Measurements from ENCODE around the gene CAPN5. TPM values are rescaled to one million over a fixed set of nuclear protein-coding genes. Genes with fewer than 3 reads are reported as not detected.

The CAPN5 gene
- total RNA-seq, 1 donor from 2014 or later: 5.2 TPM

DNA sequence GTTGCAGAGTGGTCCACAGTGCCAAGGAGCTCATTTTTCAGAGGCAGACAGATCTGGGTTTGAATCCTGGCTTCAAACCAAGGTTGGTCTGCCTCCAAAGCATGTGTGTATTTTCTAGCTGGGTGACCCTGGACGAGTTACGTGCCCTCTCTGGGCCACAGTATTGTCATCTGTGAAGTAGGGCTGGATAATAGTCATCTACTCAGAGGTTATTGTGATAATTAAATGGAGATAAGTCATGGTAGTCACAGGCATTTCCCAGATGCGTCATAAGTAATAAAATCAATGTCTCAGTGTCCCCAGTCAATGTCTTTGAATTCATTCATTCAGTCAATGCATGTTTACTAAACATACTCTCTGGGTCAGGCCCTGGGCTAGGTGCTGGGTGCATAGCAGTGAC is 44.5 kb downstream of the CAPN5 start:
- H3K4me1 ChIP-seq (ENCODE audit: control insufficient read depth in 3 of 3, insufficient read depth in 3 of 3, low read length in 3 of 3): peaks cover 5 to 12% (median 10%) of the 10 kb centered on the region in 3 donors
- no peak overlapping the region for H3K9ac ChIP-seq (ENCODE audit: low read depth in 1 of 3, low read length in 3 of 3)
- peaks cover 0 to 3% (median 0%) of the 10 kb centered on the region in 3 donors for H3K36me3 ChIP-seq (ENCODE audit: control insufficient read depth in 3 of 3, insufficient read depth in 3 of 3, low read length in 3 of 3)
- no peak overlapping the region for H3K27ac ChIP-seq (ENCODE audit: low read depth, low read length)
- no peaks in the 10 kb centered on the region for H3K9me3 ChIP-seq (ENCODE audit: control insufficient read depth in 3 of 3, low read length in 3 of 3)
- H3K27me3 ChIP-seq (ENCODE audit: control insufficient read depth in 3 of 3, insufficient read depth in 3 of 3, low read length in 3 of 3): peaks cover 0 to 3% (median 0%) of the 10 kb centered on the region in 3 donors
- H3K4me3 ChIP-seq (ENCODE audit: low read length in 3 of 3): no peak overlapping the region

GRCh38 chr11:77111946-77112345 is 45.2 kb downstream of the CAPN5 start:
- Histone ChIP-seq H3K4me1 (ENCODE audit: control insufficient read depth in 3 of 3, insufficient read depth in 3 of 3, low read length in 3 of 3) (peaks cover 5 to 10% (median 8%) of the 10 kb centered on the region in 3 donors), H3K27me3 (ENCODE audit: control insufficient read depth in 3 of 3, insufficient read depth in 3 of 3, low read length in 3 of 3) (peaks cover 0 to 3% (median 0%) of the 10 kb centered on the region in 3 donors), H3K4me3 (ENCODE audit: low read length in 3 of 3) (no peak overlapping the region), H3K9me3 (ENCODE audit: control insufficient read depth in 3 of 3, low read length in 3 of 3) (no peaks in the 10 kb centered on the region), H3K27ac (ENCODE audit: low read depth, low read length) (no peak overlapping the region), H3K36me3 (ENCODE audit: control insufficient read depth in 3 of 3, insufficient read depth in 3 of 3, low read length in 3 of 3) (peaks cover 0 to 3% (median 0%) of the 10 kb centered on the region in 3 donors), H3K9ac (ENCODE audit: low read depth in 1 of 3, low read length in 3 of 3) (no peak overlapping the region)

DNA sequence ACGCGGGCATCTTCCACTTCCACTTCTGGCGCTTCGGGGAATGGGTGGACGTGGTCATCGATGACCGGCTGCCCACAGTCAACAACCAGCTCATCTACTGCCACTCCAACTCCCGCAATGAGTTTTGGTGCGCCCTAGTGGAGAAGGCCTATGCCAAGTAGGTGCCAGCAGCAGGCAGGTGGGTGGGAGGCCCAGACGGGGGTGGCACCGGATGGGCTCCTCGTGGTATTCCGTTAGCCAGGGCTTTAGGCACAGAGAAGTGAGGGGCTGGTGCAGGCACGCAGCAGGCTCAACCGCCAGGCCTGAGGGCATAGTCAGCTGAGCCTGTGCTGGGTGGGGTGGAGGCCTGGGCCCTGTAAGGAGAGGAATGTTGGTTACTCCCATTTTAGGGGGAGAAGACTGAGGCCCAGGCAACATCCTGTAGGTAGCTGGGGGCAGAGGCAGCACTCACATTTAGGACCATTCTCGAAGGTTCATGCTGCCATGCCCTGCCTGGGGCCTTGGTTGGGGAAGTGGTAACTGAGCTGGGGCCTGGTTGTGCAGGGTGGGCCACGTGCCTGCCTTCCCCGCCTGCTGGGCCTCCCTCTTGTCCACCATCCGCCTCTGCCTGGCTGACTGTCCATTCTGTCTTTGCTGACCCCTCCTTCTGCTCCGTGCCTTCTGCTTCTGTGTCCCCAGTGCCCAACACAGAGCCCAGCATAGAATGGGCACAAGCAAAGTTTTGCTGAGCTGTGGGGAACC is 46.0 kb downstream of the CAPN5 start:
- Histone ChIP-seq H3K4me1 (ENCODE audit: control insufficient read depth in 3 of 3, insufficient read depth in 3 of 3, low read length in 3 of 3) (peaks cover 4 to 6% (median 5%) of the 10 kb centered on the region in 3 donors), H3K4me3 (ENCODE audit: low read length in 3 of 3) (no peak overlapping the region), H3K9me3 (ENCODE audit: control insufficient read depth in 3 of 3, low read length in 3 of 3) (no peaks in the 10 kb centered on the region), H3K9ac (ENCODE audit: low read depth in 1 of 3, low read length in 3 of 3) (no peak overlapping the region), H3K27me3 (ENCODE audit: control insufficient read depth in 3 of 3, insufficient read depth in 3 of 3, low read length in 3 of 3) (no peaks in the 10 kb centered on the region), H3K27ac (ENCODE audit: low read depth, low read length) (no peak overlapping the region), H3K36me3 (ENCODE audit: control insufficient read depth in 3 of 3, insufficient read depth in 3 of 3, low read length in 3 of 3) (peaks cover 0 to 3% (median 0%) of the 10 kb centered on the region in 3 donors)

- Histone ChIP-seq H3K9me3 (ENCODE audit: control insufficient read depth in 3 of 3, low read length in 3 of 3) (no peaks in the 10 kb centered on the region), H3K36me3 (ENCODE audit: control insufficient read depth in 3 of 3, insufficient read depth in 3 of 3, low read length in 3 of 3) (peaks cover 0 to 3% (median 0%) of the 10 kb centered on the region in 3 donors), H3K4me1 (ENCODE audit: control insufficient read depth in 3 of 3, insufficient read depth in 3 of 3, low read length in 3 of 3) (peaks cover 0 to 5% (median 2%) of the 10 kb centered on the region in 3 donors), H3K9ac (ENCODE audit: low read depth in 1 of 3, low read length in 3 of 3) (no peak overlapping the region), H3K27me3 (ENCODE audit: control insufficient read depth in 3 of 3, insufficient read depth in 3 of 3, low read length in 3 of 3) (no peaks in the 10 kb centered on the region), H3K4me3 (ENCODE audit: low read length in 3 of 3) (no peak overlapping the region), H3K27ac (ENCODE audit: low read depth, low read length) (no peak overlapping the region)
Observed at GRCh38 chr11:77113382-77114088, 46.8 kb downstream of the CAPN5 start.

DNA sequence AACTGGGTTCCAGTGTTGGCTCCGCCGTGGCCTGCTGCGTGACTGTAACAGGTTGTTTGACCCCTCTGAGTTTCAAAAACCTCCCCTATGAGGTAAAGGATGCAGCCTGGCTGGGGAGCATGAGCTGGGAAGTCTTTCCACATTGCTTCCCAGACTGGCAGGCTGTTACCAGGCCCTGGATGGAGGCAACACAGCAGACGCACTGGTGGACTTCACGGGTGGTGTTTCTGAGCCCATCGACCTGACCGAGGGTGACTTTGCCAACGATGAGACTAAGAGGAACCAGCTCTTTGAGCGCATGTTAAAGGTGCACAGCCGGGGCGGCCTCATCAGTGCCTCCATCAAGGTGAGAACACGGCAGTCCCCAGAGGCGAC is 47.3 kb downstream of the CAPN5 start:
- H3K27me3 ChIP-seq (ENCODE audit: control insufficient read depth in 3 of 3, insufficient read depth in 3 of 3, low read length in 3 of 3): no peaks in the 10 kb centered on the region

DNA sequence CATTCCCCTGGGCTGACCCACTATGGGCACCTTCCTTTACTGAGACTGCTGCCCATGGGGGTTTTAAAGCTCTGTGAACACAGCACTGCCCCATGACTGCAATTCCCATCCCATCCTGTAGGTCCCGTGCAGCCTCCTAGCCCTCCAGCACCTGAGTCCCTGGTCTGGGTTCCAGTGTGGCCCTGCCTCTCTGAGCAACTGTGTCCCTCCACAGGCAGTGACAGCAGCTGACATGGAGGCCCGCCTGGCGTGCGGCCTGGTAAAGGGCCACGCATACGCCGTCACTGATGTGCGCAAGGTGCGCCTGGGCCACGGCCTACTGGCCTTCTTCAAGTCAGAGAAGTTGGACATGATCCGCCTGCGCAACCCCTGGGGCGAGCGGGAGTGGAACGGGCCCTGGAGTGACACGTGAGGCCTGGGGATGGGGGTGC is 48.4 kb downstream of the CAPN5 start:
- H3K9me3 ChIP-seq (ENCODE audit: control insufficient read depth in 3 of 3, low read length in 3 of 3): no peaks in the 10 kb centered on the region
- no peaks in the 10 kb centered on the region for H3K27me3 ChIP-seq (ENCODE audit: control insufficient read depth in 3 of 3, insufficient read depth in 3 of 3, low read length in 3 of 3)
- peaks cover 0 to 11% (median 8%) of the 10 kb centered on the region in 3 donors for H3K4me1 ChIP-seq (ENCODE audit: control insufficient read depth in 3 of 3, insufficient read depth in 3 of 3, low read length in 3 of 3)
- no peak overlapping the region for H3K4me3 ChIP-seq (ENCODE audit: low read length in 3 of 3)
- peaks cover 0 to 3% (median 0%) of the 10 kb centered on the region in 3 donors for H3K36me3 ChIP-seq (ENCODE audit: control insufficient read depth in 3 of 3, insufficient read depth in 3 of 3, low read length in 3 of 3)
- no peak overlapping the region for H3K9ac ChIP-seq (ENCODE audit: low read depth in 1 of 3, low read length in 3 of 3)
- H3K27ac ChIP-seq (ENCODE audit: low read depth, low read length): no peak overlapping the region

More for the DNA sequence above, 47.3 kb downstream of the CAPN5 start:
- H3K4me3 ChIP-seq (ENCODE audit: low read length in 3 of 3): no peak overlapping the region
- peaks cover 0 to 3% (median 0%) of the 10 kb centered on the region in 3 donors for H3K36me3 ChIP-seq (ENCODE audit: control insufficient read depth in 3 of 3, insufficient read depth in 3 of 3, low read length in 3 of 3)
- H3K27ac ChIP-seq (ENCODE audit: low read depth, low read length): no peak overlapping the region
- peaks cover under 1 to 5% (median 4%) of the 10 kb centered on the region in 3 donors for H3K4me1 ChIP-seq (ENCODE audit: control insufficient read depth in 3 of 3, insufficient read depth in 3 of 3, low read length in 3 of 3)
- no peak overlapping the region for H3K9ac ChIP-seq (ENCODE audit: low read depth in 1 of 3, low read length in 3 of 3)
- H3K9me3 ChIP-seq (ENCODE audit: control insufficient read depth in 3 of 3, low read length in 3 of 3): no peaks in the 10 kb centered on the region

- no peak overlapping the region for H3K9ac ChIP-seq (ENCODE audit: low read depth in 1 of 3, low read length in 3 of 3)
- no peak overlapping the region for H3K4me3 ChIP-seq (ENCODE audit: low read length in 3 of 3)
- H3K36me3 ChIP-seq (ENCODE audit: control insufficient read depth in 3 of 3, insufficient read depth in 3 of 3, low read length in 3 of 3): peaks cover 0 to 7% (median 0%) of the 10 kb centered on the region in 3 donors
- H3K9me3 ChIP-seq (ENCODE audit: control insufficient read depth in 3 of 3, low read length in 3 of 3): no peaks in the 10 kb centered on the region
- H3K27ac ChIP-seq (ENCODE audit: low read depth, low read length): no peak overlapping the region
- H3K27me3 ChIP-seq (ENCODE audit: control insufficient read depth in 3 of 3, insufficient read depth in 3 of 3, low read length in 3 of 3): no peaks in the 10 kb centered on the region
- H3K4me1 ChIP-seq (ENCODE audit: control insufficient read depth in 3 of 3, insufficient read depth in 3 of 3, low read length in 3 of 3): peaks cover 0 to 11% (median 8%) of the 10 kb centered on the region in 3 donors
Observed at GRCh38 chr11:77115956-77116355, 49.2 kb downstream of the CAPN5 start.

GRCh38 chr11:77117492-77117891 is 50.7 kb downstream of the CAPN5 start:
- H3K27me3 ChIP-seq (ENCODE audit: control insufficient read depth in 3 of 3, insufficient read depth in 3 of 3, low read length in 3 of 3): no peaks in the 10 kb centered on the region
- no peak overlapping the region for H3K4me3 ChIP-seq (ENCODE audit: low read length in 3 of 3)
- H3K36me3 ChIP-seq (ENCODE audit: control insufficient read depth in 3 of 3, insufficient read depth in 3 of 3, low read length in 3 of 3): peaks cover 0 to 8% (median 4%) of the 10 kb centered on the region in 3 donors
- no peaks in the 10 kb centered on the region for H3K9me3 ChIP-seq (ENCODE audit: control insufficient read depth in 3 of 3, low read length in 3 of 3)
- H3K27ac ChIP-seq (ENCODE audit: low read depth, low read length): no peak overlapping the region
- peaks cover 0 to 11% (median 8%) of the 10 kb centered on the region in 3 donors for H3K4me1 ChIP-seq (ENCODE audit: control insufficient read depth in 3 of 3, insufficient read depth in 3 of 3, low read length in 3 of 3)
- no peak overlapping the region for H3K9ac ChIP-seq (ENCODE audit: low read depth in 1 of 3, low read length in 3 of 3)

GRCh38 chr11:77118086-77118485 is 51.3 kb downstream of the CAPN5 start:
- Histone ChIP-seq H3K27ac (ENCODE audit: low read depth, low read length) (no peak overlapping the region), H3K27me3 (ENCODE audit: control insufficient read depth in 3 of 3, insufficient read depth in 3 of 3, low read length in 3 of 3) (no peaks in the 10 kb centered on the region), H3K36me3 (ENCODE audit: control insufficient read depth in 3 of 3, insufficient read depth in 3 of 3, low read length in 3 of 3) (peaks cover 0 to 8% (median 4%) of the 10 kb centered on the region in 3 donors), H3K4me3 (ENCODE audit: low read length in 3 of 3) (no peak overlapping the region), H3K9ac (ENCODE audit: low read depth in 1 of 3, low read length in 3 of 3) (no peak overlapping the region), H3K9me3 (ENCODE audit: control insufficient read depth in 3 of 3, low read length in 3 of 3) (no peaks in the 10 kb centered on the region), H3K4me1 (ENCODE audit: control insufficient read depth in 3 of 3, insufficient read depth in 3 of 3, low read length in 3 of 3) (peaks cover 0 to 11% (median 8%) of the 10 kb centered on the region in 3 donors)

- Histone ChIP-seq H3K27ac (ENCODE audit: low read depth, low read length) (peak overlapping the region; percentile 44), H3K36me3 (ENCODE audit: control insufficient read depth in 3 of 3, insufficient read depth in 3 of 3, low read length in 3 of 3) (peaks cover 0 to 8% (median 4%) of the 10 kb centered on the region in 3 donors), H3K9ac (ENCODE audit: low read depth in 1 of 3, low read length in 3 of 3) (peak overlapping the region in 1 of 3 donors; percentile 45), H3K9me3 (ENCODE audit: control insufficient read depth in 3 of 3, low read length in 3 of 3) (no peaks in the 10 kb centered on the region), H3K27me3 (ENCODE audit: control insufficient read depth in 3 of 3, insufficient read depth in 3 of 3, low read length in 3 of 3) (no peaks in the 10 kb centered on the region), H3K4me3 (ENCODE audit: low read length in 3 of 3) (no peak overlapping the region), H3K4me1 (ENCODE audit: control insufficient read depth in 3 of 3, insufficient read depth in 3 of 3, low read length in 3 of 3) (peaks cover 0 to 11% (median 8%) of the 10 kb centered on the region in 3 donors)
Observed at GRCh38 chr11:77118971-77119370, 52.2 kb downstream of the CAPN5 start.

All from skeletal muscle tissue (tissue), 4 donors.